ENCODE results near the gene HAP1.
"Not testable (repeated sequence)": the region's sequence is repeated elsewhere in the genome, so short reads cannot be mapped to it uniquely, and the experiment has no call there.

HAP1 gene

GRCh38 chr17:41734139-41734948, at the start of gene HAP1:
Gene HAP1, minus strand, starts transcription at chr17:41734643. Its CDS starts 9 bp downstream, at chr17:41734634.
- no peak for DNase-seq (ENCODE audit: low spot score)

- DNase-seq (ENCODE audit: low spot score): no peak
Observed at GRCh38 chr17:41782142-41782541, 47.7 kb upstream of the HAP1 start.

GRCh38 chr17:41781404-41782110, 47.1 kb upstream of the HAP1 start:
- no peak for DNase-seq (ENCODE audit: low spot score)

GRCh38 chr17:41779954-41780353, 45.5 kb upstream of the HAP1 start:
- no peak for DNase-seq (ENCODE audit: low spot score)

- DNase-seq (ENCODE audit: low spot score): no peak
Observed at GRCh38 chr17:41777574-41778188, 43.2 kb upstream of the HAP1 start.

- no peak for DNase-seq (ENCODE audit: low spot score)
Observed at GRCh38 chr17:41777157-41777573, 42.7 kb upstream of the HAP1 start.

GRCh38 chr17:41776262-41776900, 41.9 kb upstream of the HAP1 start:
- not testable (repeated sequence) for DNase-seq (ENCODE audit: low spot score)

GRCh38 chr17:41775394-41776226, 41.2 kb upstream of the HAP1 start:
- peak; percentile 29 for DNase-seq (ENCODE audit: low spot score)

GRCh38 chr17:41773731-41774193, 39.3 kb upstream of the HAP1 start:
- DNase-seq (ENCODE audit: low spot score): no peak

GRCh38 chr17:41773190-41773588, 38.7 kb upstream of the HAP1 start:
- DNase-seq (ENCODE audit: low spot score): peak; percentile 86

- DNase-seq (ENCODE audit: low spot score): no peak
Observed at GRCh38 chr17:41772586-41773189, 38.2 kb upstream of the HAP1 start.

GRCh38 chr17:41772218-41772585, 37.8 kb upstream of the HAP1 start:
- peak; percentile 69 for DNase-seq (ENCODE audit: low spot score)

GRCh38 chr17:41771389-41772206, 37.2 kb upstream of the HAP1 start:
- DNase-seq (ENCODE audit: low spot score): no peak

GRCh38 chr17:41769985-41770384, 35.5 kb upstream of the HAP1 start:
- no peak for DNase-seq (ENCODE audit: low spot score)

GRCh38 chr17:41769346-41769862, 35.0 kb upstream of the HAP1 start:
- DNase-seq (ENCODE audit: low spot score): no peak

- DNase-seq (ENCODE audit: low spot score): no peak
Observed at GRCh38 chr17:41768682-41769288, 34.3 kb upstream of the HAP1 start.

GRCh38 chr17:41767324-41768042, 33.0 kb upstream of the HAP1 start:
- no peak for DNase-seq (ENCODE audit: low spot score)

GRCh38 chr17:41766135-41766534, 31.7 kb upstream of the HAP1 start:
- DNase-seq (ENCODE audit: low spot score): no peak

GRCh38 chr17:41763327-41763726, 28.9 kb upstream of the HAP1 start:
- no peak for DNase-seq (ENCODE audit: low spot score)

Measured in LoVo (cell line).